GM23338 (cell line): Measurements from ENCODE around the gene IMPDH1. TPM values are rescaled to one million over a fixed set of nuclear protein-coding genes. Genes with fewer than 3 reads are reported as not detected.

Experiments used
- ATAC-seq: fragments of 200-7000 bp; cut with Tn5 transposase; 3 replicates; pipeline ENCODE4 v1.9.1; 2020
- DNase-seq: peaks from one replicate; pipeline ENCODE4 v3.0.0-alpha.2; 2015; ENCODE audit warnings: low spot score
- H2AFZ ChIP-seq: fragments of 200-600 bp; sonication (generic); 2 replicates; pipeline ENCODE4 v1.8.0; 2016; ENCODE audit warnings: antibody characterized with exemption, mild to moderate bottlenecking, moderate library complexity
- H3F3A ChIP-seq: fragments of 200-600 bp; sonication (generic); replicated peaks from 2 replicates; pipeline ENCODE4 v1.8.0; 2017; ENCODE audit warnings: antibody characterized with exemption, mixed run types, low read depth
- H3K27ac ChIP-seq: fragments of 200-600 bp; sonication (generic); 2 replicates; pipeline ENCODE4 v1.6.1; 2016; ENCODE audit warnings: low read depth
- H3K27me3 ChIP-seq: fragments of 200-600 bp; sonication (generic); 2 replicates; pipeline ENCODE4 v1.8.0; 2016; ENCODE audit warnings: mild to moderate bottlenecking, mixed run types, moderate library complexity; ENCODE audit not compliant: insufficient read depth
- H3K36me3 ChIP-seq: fragments of 200-600 bp; sonication (generic); 2 replicates; pipeline ENCODE4 v1.8.0; 2016; ENCODE audit warnings: mild to moderate bottlenecking; ENCODE audit not compliant: insufficient read depth
- H3K4me1 ChIP-seq: fragments of 200-600 bp; sonication (generic); 2 replicates; pipeline ENCODE4 v1.8.0; 2016; ENCODE audit warnings: mild to moderate bottlenecking, moderate library complexity; ENCODE audit not compliant: insufficient read depth
- H3K4me2 ChIP-seq: fragments of 200-600 bp; sonication (generic); 2 replicates; pipeline ENCODE4 v1.7.1; 2017; ENCODE audit warnings: mixed run types
- H3K4me3 ChIP-seq: fragments of 200-600 bp; sonication (generic); 2 replicates; pipeline ENCODE4 v1.6.1; 2016; ENCODE audit warnings: mixed run types
- H3K79me2 ChIP-seq: fragments of 200-600 bp; sonication (generic); replicated peaks from 2 replicates; pipeline ENCODE4 v1.8.0; 2017; ENCODE audit warnings: mild to moderate bottlenecking; ENCODE audit not compliant: insufficient read depth
- H3K9me2 ChIP-seq: fragments of 200-600 bp; sonication (generic); 2 replicates; pipeline ENCODE4 v1.8.0; 2017; ENCODE audit not compliant: insufficient read depth
- H4K20me1 ChIP-seq: fragments of 200-600 bp; sonication (generic); replicated peaks from 2 replicates; pipeline ENCODE4 v1.8.0; 2017; ENCODE audit warnings: mild to moderate bottlenecking; ENCODE audit not compliant: insufficient read depth
- H3K27ac Mint-ChIP-seq: 2 replicates; pipeline ENCODE4 v1.8.0; 2020; ENCODE audit warnings: inconsistent platforms, mild to moderate bottlenecking, moderate library complexity, mixed read lengths
- H3K27me3 Mint-ChIP-seq: 3 replicates; pipeline ENCODE4 v1.8.0; 2022; ENCODE audit warnings: low read depth, mild to moderate bottlenecking, moderate library complexity, mixed read lengths, inconsistent platforms; ENCODE audit not compliant: insufficient read depth, poor library complexity
- H3K36me3 Mint-ChIP-seq: 3 replicates; pipeline ENCODE4 v1.8.0; 2021; ENCODE audit warnings: low read depth, mild to moderate bottlenecking, inconsistent platforms, moderate library complexity, mixed read lengths
- H3K4me1 Mint-ChIP-seq: 3 replicates; pipeline ENCODE4 v1.8.0; 2020; ENCODE audit warnings: mild to moderate bottlenecking, inconsistent platforms, mixed read lengths
- H3K4me3 Mint-ChIP-seq: 3 replicates; pipeline ENCODE4 v1.8.0; 2021; ENCODE audit warnings: moderate library complexity, mild to moderate bottlenecking, inconsistent platforms, mixed read lengths
- H3K9me3 Mint-ChIP-seq: 3 replicates; pipeline ENCODE4 v1.8.0; 2020; ENCODE audit warnings: moderate library complexity, mild to moderate bottlenecking, inconsistent platforms, mixed read lengths
- CREB1 ChIP-seq: fragments of 250-450 bp; sonication (Bioruptor Pico); IDR thresholded peaks from 2 replicates; pipeline ENCODE4 v1.5.0; 2020; ENCODE audit warnings: low read depth, mild to moderate bottlenecking, moderate library complexity
- CTCF ChIP-seq, 2 experiments: fragments of 200-600 bp in 1 of 2; sonication (generic) in 1 of 2; conservative IDR thresholded peaks; 2 replicates each; pipeline versions ENCODE4 v1.5.1 to v1.6.1; 2016 to 2017; ENCODE audit warnings: antibody characterized with exemption in 2 of 2, low read depth in 2 of 2, mild to moderate bottlenecking in 2 of 2, moderate library complexity in 1 of 2
- ETS1 ChIP-seq: IDR thresholded peaks from 2 replicates; pipeline ENCODE4 v1.6.1; 2016; ENCODE audit warnings: antibody characterized with exemption
- EZH2 ChIP-seq: fragments of 200-600 bp; sonication (generic); IDR thresholded peaks from one replicate; pipeline ENCODE4 v1.8.0; 2017; ENCODE audit warnings: antibody characterized with exemption, mild to moderate bottlenecking, low read depth; ENCODE audit not compliant: unreplicated experiment
- EZH2phosphoT487 ChIP-seq: fragments of 200-600 bp; sonication (generic); IDR thresholded peaks from one replicate; pipeline ENCODE4 v1.8.1; 2018; ENCODE audit warnings: antibody characterized with exemption; ENCODE audit not compliant: unreplicated experiment
- JUNB ChIP-seq: IDR thresholded peaks from one replicate; pipeline ENCODE4 v1.6.1; 2016; ENCODE audit warnings: antibody characterized with exemption; ENCODE audit not compliant: unreplicated experiment
- NANOG ChIP-seq: IDR thresholded peaks from 2 replicates; pipeline ENCODE4 v1.6.1; 2016; ENCODE audit warnings: antibody characterized with exemption, borderline replicate concordance
- POLR2AphosphoS5 ChIP-seq: IDR thresholded peaks from 2 replicates; pipeline ENCODE4 v1.6.1; 2016; ENCODE audit warnings: antibody characterized with exemption, low read depth
- REST ChIP-seq: IDR thresholded peaks from one replicate; pipeline ENCODE4 v1.6.1; 2018; ENCODE audit warnings: antibody characterized with exemption; ENCODE audit not compliant: unreplicated experiment
- STAT1 ChIP-seq: IDR thresholded peaks from one replicate; pipeline ENCODE4 v1.6.1; 2016; ENCODE audit warnings: antibody characterized with exemption; ENCODE audit not compliant: unreplicated experiment
- ZNF114 ChIP-seq: fragments of 250-450 bp; sonication (Bioruptor Pico); IDR thresholded peaks from 2 replicates; pipeline ENCODE4 v1.5.0; 2020; ENCODE audit warnings: mild to moderate bottlenecking, moderate library complexity
- ZNF331 ChIP-seq: fragments of 250-450 bp; sonication (Bioruptor Pico); IDR thresholded peaks from 2 replicates; pipeline ENCODE4 v1.5.0; 2020; ENCODE audit warnings: low read depth, mild to moderate bottlenecking, moderate library complexity
- ZNF462 ChIP-seq: fragments of 250-450 bp; sonication (Bioruptor Pico); IDR thresholded peaks from 2 replicates; pipeline ENCODE4 v1.5.0; 2020; ENCODE audit warnings: mild to moderate bottlenecking, moderate library complexity
- polyA plus RNA-seq: library from polyadenylated mRNA; unstranded; fragments of >200 nt; fragmentation: Nextera tagmentation; extraction: Ambion mirVana; gene quantifications from 2 replicates; pipeline ENCODE4 v1.2.1, GENCODE V29; 2016
- total RNA-seq: library from RNA; depleted of rRNA; stranded (reverse); fragments of >200 nt; shearing (Covaris generic); gene quantifications from 2 replicates; pipeline ENCODE4 v1.2.3, GENCODE V29; 2014

Gene IMPDH1
- total and polyA plus RNA-seq, 2 experiments from 2014 or later: 16.4 to 48.3 TPM

GRCh38 chr7:128376077-128376476 lies 33.7 kb downstream of the IMPDH1 start:
- no peak overlapping the region for H3K4me3 Mint-ChIP-seq
- peaks cover 4% of the 10 kb centered on the region for H3K27me3 Mint-ChIP-seq
- H3K27me3 ChIP-seq: no peaks in the 10 kb centered on the region
- no peaks in the 10 kb centered on the region for H3K36me3 ChIP-seq
- DNase-seq (no peak), ATAC-seq (no peak)
- no peak overlapping the region for H2AFZ ChIP-seq
- no peak overlapping the region for H3K27ac Mint-ChIP-seq
- H3K4me2 ChIP-seq: no peak overlapping the region
- peaks cover 11% of the 10 kb centered on the region; the same call in 1 of the 2 replicates for H3K4me1 ChIP-seq
- H3K27ac ChIP-seq: no peak overlapping the region
- no peaks in the 10 kb centered on the region for H3K9me2 ChIP-seq
- TF ChIP-seq CTCF (conservative IDR thresholded peaks at IDR 0.05; ENCODE audit: low read depth in 2 of 2): no peak
- TF ChIP-seq EZH2: no peak
- no peak for TF ChIP-seq ETS1
- no peak for TF ChIP-seq JUNB
- no peak for TF ChIP-seq ZNF331 (CRISPR knock-in tag)
- no peak for TF ChIP-seq POLR2AphosphoS5
- no peak for TF ChIP-seq NANOG
- TF ChIP-seq EZH2phosphoT487: no peak
- TF ChIP-seq STAT1: no peak
- TF ChIP-seq REST: no peak
- no peak for TF ChIP-seq ZNF462
- TF ChIP-seq ZNF114: no peak
- TF ChIP-seq CREB1 (CRISPR knock-in tag): no peak
- no peak overlapping the region for H3K4me3 ChIP-seq
- no peaks in the 10 kb centered on the region for H4K20me1 ChIP-seq
- H3K9me3 Mint-ChIP-seq: no peaks in the 10 kb centered on the region
- peaks cover 15% of the 10 kb centered on the region for H3K4me1 Mint-ChIP-seq
- H3K79me2 ChIP-seq: no peaks in the 10 kb centered on the region
- H3F3A ChIP-seq: no peaks in the 10 kb centered on the region
- H3K36me3 Mint-ChIP-seq: no peaks in the 10 kb centered on the region; the same call in 2 of the 3 replicates
